Trophoblast cell (in vitro differentiated cells and primary cell): ENCODE measurements around the gene ARPC4.

Experiments
- DNase-seq, 2 donors: peaks; one replicate each; pipeline ENCODE4 v3.0.0-alpha.2; 2016
- H2AFZ ChIP-seq: 2 replicates; pipeline ENCODE4 v1.6.1; 2013; ENCODE audit warnings: low read length, moderate library complexity, mild to moderate bottlenecking; ENCODE audit not compliant: insufficient read depth, poor library complexity
- H2AK5ac ChIP-seq: 2 replicates; pipeline ENCODE4 v1.6.1; 2013; ENCODE audit warnings: mild to moderate bottlenecking, low read length
- H2BK120ac ChIP-seq: 2 replicates; pipeline ENCODE4 v1.6.1; 2013; ENCODE audit warnings: low read length, mild to moderate bottlenecking, moderate library complexity; ENCODE audit not compliant: insufficient read depth, poor library complexity
- H2BK12ac ChIP-seq: 2 replicates; pipeline ENCODE4 v1.6.1; 2013; ENCODE audit warnings: mild to moderate bottlenecking, low read length, moderate library complexity
- H2BK5ac ChIP-seq: 2 replicates; pipeline ENCODE4 v1.6.1; 2013; ENCODE audit warnings: low read length, low read depth, moderate library complexity, mild to moderate bottlenecking; ENCODE audit not compliant: poor library complexity
- H3K14ac ChIP-seq: 2 replicates; pipeline ENCODE4 v1.6.1; 2013; ENCODE audit warnings: mild to moderate bottlenecking, low read length
- H3K18ac ChIP-seq: 2 replicates; pipeline ENCODE4 v1.6.1; 2013; ENCODE audit warnings: mild to moderate bottlenecking, low read length
- H3K23ac ChIP-seq: 2 replicates; pipeline ENCODE4 v1.6.1; 2013; ENCODE audit warnings: low read length
- H3K27ac ChIP-seq: 2 replicates; pipeline ENCODE4 v1.5.1; 2013; ENCODE audit warnings: low read depth, mild to moderate bottlenecking, inconsistent platforms, low read length, moderate library complexity
- H3K27me3 ChIP-seq: 2 replicates; pipeline ENCODE4 v1.6.1; 2013; ENCODE audit warnings: inconsistent platforms, mild to moderate bottlenecking, low read length, moderate library complexity; ENCODE audit not compliant: insufficient read depth
- H3K36me3 ChIP-seq, 2 experiments: 1 replicate in 1 of 2; 2 replicates in 1 of 2; pipeline ENCODE4 v1.6.1; 2013; ENCODE audit warnings: low read length in 2 of 2, mild to moderate bottlenecking in 2 of 2, moderate library complexity in 1 of 2; ENCODE audit not compliant: insufficient read depth in 2 of 2, control insufficient read depth in 1 of 2
- H3K4ac ChIP-seq: 2 replicates; pipeline ENCODE4 v1.6.1; 2013; ENCODE audit warnings: low read depth, mild to moderate bottlenecking, low read length, moderate library complexity
- H3K4me1 ChIP-seq, 2 experiments: 1 replicate in 1 of 2; 2 replicates in 1 of 2; pipeline ENCODE4 v1.6.1; 2013; ENCODE audit warnings: low read length in 2 of 2, mild to moderate bottlenecking in 2 of 2, moderate library complexity in 1 of 2; ENCODE audit not compliant: insufficient read depth in 2 of 2, control insufficient read depth in 1 of 2
- H3K4me2 ChIP-seq: 2 replicates; pipeline ENCODE4 v1.6.1; 2013; ENCODE audit warnings: inconsistent platforms, mild to moderate bottlenecking, low read length, moderate library complexity
- H3K4me3 ChIP-seq: 2 replicates; pipeline ENCODE4 v1.5.1; 2013; ENCODE audit warnings: mild to moderate bottlenecking, low read depth, low read length, inconsistent platforms
- H3K79me1 ChIP-seq: one replicate; pipeline ENCODE4 v1.6.1; 2013; ENCODE audit warnings: low read length
- H3K79me2 ChIP-seq: 2 replicates; pipeline ENCODE4 v1.6.1; 2013; ENCODE audit warnings: low read length, mild to moderate bottlenecking; ENCODE audit not compliant: control insufficient read depth, insufficient read depth, poor library complexity
- H3K9ac ChIP-seq: 2 replicates; pipeline ENCODE4 v1.6.1; 2013; ENCODE audit warnings: mild to moderate bottlenecking, low read length
- H3K9me3 ChIP-seq: 2 replicates; pipeline ENCODE4 v1.6.1; 2013; ENCODE audit warnings: low read depth, mild to moderate bottlenecking, control low read depth, inconsistent platforms, low read length; ENCODE audit not compliant: insufficient read depth
- H4K12ac ChIP-seq: 2 replicates; pipeline ENCODE4 v1.6.1; 2013; ENCODE audit warnings: low read depth, mild to moderate bottlenecking, low read length, moderate library complexity
- H4K8ac ChIP-seq: 2 replicates; pipeline ENCODE4 v1.6.1; 2013; ENCODE audit warnings: low read depth, mild to moderate bottlenecking, low read length, moderate library complexity
- H4K91ac ChIP-seq: one replicate; pipeline ENCODE4 v1.6.1; 2013; ENCODE audit warnings: low read depth, mild to moderate bottlenecking, low read length, moderate library complexity
- WGBS: extraction: QIAGEN DNeasy Blood & Tissue Kit; methylation state at CpG from one replicate; pipeline ENCODE4 v1.1.7; 2013; ENCODE audit warnings: missing lambda C conversion rate; ENCODE audit not compliant: insufficient read length, insufficient coverage; ENCODE audit errors: extremely low coverage; 5-methylcytosine and 5-hydroxymethylcytosine counted together

Gene ARPC4

GRCh38 chr3:9760779-9761505 lies 31.9 kb upstream of the ARPC4 start:
- H4K8ac ChIP-seq = no peak overlapping the region
- no peak overlapping the region for H3K9ac ChIP-seq
- no peak overlapping the region for H2AFZ ChIP-seq
- H3K23ac ChIP-seq = no peak overlapping the region
- H3K14ac ChIP-seq = no peak overlapping the region
- H3K4me2 ChIP-seq = no peak overlapping the region
- H4K12ac ChIP-seq = no peak overlapping the region
- H2BK12ac ChIP-seq = no peak overlapping the region
- no peak overlapping the region for H3K27ac ChIP-seq
- no CpG with 5 or more reads among the region's 10 CpGs for WGBS
- H3K4ac ChIP-seq = no peak overlapping the region
- no peak overlapping the region for H2AK5ac ChIP-seq
- no peak overlapping the region for H3K18ac ChIP-seq
- H3K36me3 ChIP-seq = peaks cover 18 to 23% of the 10 kb centered on the region in 2 experiments
- no peaks in the 10 kb centered on the region for H3K4me1 ChIP-seq
- no peak overlapping the region for H3K4me3 ChIP-seq
- no peaks in the 10 kb centered on the region for H3K9me3 ChIP-seq
- no peak overlapping the region for H4K91ac ChIP-seq
- H3K27me3 ChIP-seq = no peaks in the 10 kb centered on the region
- no peak overlapping the region for H2BK5ac ChIP-seq
- DNase-seq = no peak
- no peak overlapping the region for H2BK120ac ChIP-seq
- no peaks in the 10 kb centered on the region for H3K79me2 ChIP-seq
- no peaks in the 10 kb centered on the region for H3K79me1 ChIP-seq

- no peaks in the 10 kb centered on the region for H3K9me3 ChIP-seq
- H3K23ac ChIP-seq = no peak overlapping the region
- no peak overlapping the region for H4K8ac ChIP-seq
- no peak overlapping the region for H3K14ac ChIP-seq
- no peak overlapping the region for H3K4me3 ChIP-seq
- no peak overlapping the region for H3K4ac ChIP-seq
- H2AFZ ChIP-seq = no peak overlapping the region
- H2AK5ac ChIP-seq = no peak overlapping the region
- H3K79me2 ChIP-seq = no peaks in the 10 kb centered on the region
- no peaks in the 10 kb centered on the region for H3K4me1 ChIP-seq
- H3K27ac ChIP-seq = no peak overlapping the region
- no peak for DNase-seq
- no peak overlapping the region for H3K18ac ChIP-seq
- H3K36me3 ChIP-seq = peaks cover 12 to 14% of the 10 kb centered on the region in 2 experiments
- no peak overlapping the region for H4K91ac ChIP-seq
- H3K79me1 ChIP-seq = no peaks in the 10 kb centered on the region
- no peak overlapping the region for H2BK120ac ChIP-seq
- H2BK12ac ChIP-seq = no peak overlapping the region
- no peak overlapping the region for H2BK5ac ChIP-seq
- WGBS = no CpG with 5 or more reads among the region's 5 CpGs
- H3K9ac ChIP-seq = no peak overlapping the region
- no peaks in the 10 kb centered on the region for H3K27me3 ChIP-seq
- H4K12ac ChIP-seq = no peak overlapping the region
- H3K4me2 ChIP-seq = no peak overlapping the region
These were observed 31.0 kb upstream of the ARPC4 start for GRCh38 chr3:9761919-9762318.

- Histone ChIP-seq H3K9me3 (no peaks in the 10 kb centered on the region), H2BK12ac (no peak overlapping the region), H3K79me1 (no peaks in the 10 kb centered on the region), H3K23ac (no peak overlapping the region), H2BK120ac (no peak overlapping the region), H3K14ac (no peak overlapping the region), H3K9ac (no peak overlapping the region), H2BK5ac (no peak overlapping the region), H2AFZ (no peak overlapping the region), H3K4ac (no peak overlapping the region), H3K27ac (no peak overlapping the region), H3K4me2 (no peak overlapping the region), H3K36me3 (peaks cover 5 to 7% of the 10 kb centered on the region in 2 experiments), H4K91ac (no peak overlapping the region), H4K12ac (no peak overlapping the region), H3K4me3 (no peak overlapping the region), H3K18ac (no peak overlapping the region), H3K27me3 (no peaks in the 10 kb centered on the region), H3K79me2 (no peaks in the 10 kb centered on the region), H4K8ac (no peak overlapping the region), H3K4me1 (no peaks in the 10 kb centered on the region), H2AK5ac (no peak overlapping the region)
- no peak for DNase-seq
- no CpG with 5 or more reads among the region's 8 CpGs for WGBS
These were observed 30.0 kb upstream of the ARPC4 start for GRCh38 chr3:9762871-9763270.

GRCh38 chr3:9765865-9766264 lies 27.0 kb upstream of the ARPC4 start:
- H2BK5ac ChIP-seq = no peak overlapping the region
- H4K91ac ChIP-seq = no peak overlapping the region
- no peaks in the 10 kb centered on the region for H3K79me2 ChIP-seq
- no CpG with 5 or more reads among the region's 4 CpGs for WGBS
- peaks cover 7 to 12% of the 10 kb centered on the region in 2 experiments for H3K4me1 ChIP-seq
- no peak overlapping the region for H3K18ac ChIP-seq
- no peaks in the 10 kb centered on the region for H3K9me3 ChIP-seq
- no peak overlapping the region for H3K14ac ChIP-seq
- no peak overlapping the region for H4K12ac ChIP-seq
- no peak overlapping the region for H2AFZ ChIP-seq
- no peak overlapping the region for H3K9ac ChIP-seq
- no peaks in the 10 kb centered on the region for H3K36me3 ChIP-seq
- no peak overlapping the region for H3K4me3 ChIP-seq
- no peak overlapping the region for H2AK5ac ChIP-seq
- no peak overlapping the region for H2BK120ac ChIP-seq
- no peak for DNase-seq
- no peak overlapping the region for H3K23ac ChIP-seq
- no peak overlapping the region for H3K4ac ChIP-seq
- H3K27ac ChIP-seq = no peak overlapping the region
- H3K79me1 ChIP-seq = peaks cover 7% of the 10 kb centered on the region
- no peak overlapping the region for H2BK12ac ChIP-seq
- H3K4me2 ChIP-seq = no peak overlapping the region
- H3K27me3 ChIP-seq = no peaks in the 10 kb centered on the region
- H4K8ac ChIP-seq = no peak overlapping the region
